Activated naive CD4-positive, alpha-beta T cell treated with anti-CD3 and anti-CD28 coated beads for 36 hours (primary cell): Measurements from ENCODE around the gene DDOST. TPM values are rescaled to one million over a fixed set of nuclear protein-coding genes. Genes with fewer than 3 reads are reported as not detected.
"Not testable (repeated sequence)": the region's sequence is repeated elsewhere in the genome, so short reads cannot be mapped to it uniquely, and the experiment has no call there.

Source experiments
- CTCF ChIA-PET: fragments of 350-600 bp; sonication (Branson Sonifier 250); formaldehyde crosslinking; loops from one replicate; lab custom pipeline; 2021; ENCODE audit warnings: antibody characterized with exemption; lab: Charles Lee
- DNase-seq: peaks from one replicate; pipeline ENCODE4 v3.0.0-alpha.2; 2020
- H3K27ac Mint-ChIP-seq: one replicate; pipeline ENCODE4 v1.8.0; 2021; ENCODE audit warnings: mild to moderate bottlenecking, mixed read lengths
- H3K27me3 Mint-ChIP-seq: one replicate; pipeline ENCODE4 v1.8.0; 2021; ENCODE audit warnings: low read depth, mixed read lengths
- H3K36me3 Mint-ChIP-seq: one replicate; pipeline ENCODE4 v1.8.0; 2021; ENCODE audit warnings: low read depth, mixed read lengths
- H3K4me1 Mint-ChIP-seq: one replicate; pipeline ENCODE4 v1.8.0; 2021; ENCODE audit warnings: low read depth, mixed read lengths
- H3K4me3 Mint-ChIP-seq: one replicate; pipeline ENCODE4 v1.8.0; 2021; ENCODE audit warnings: mild to moderate bottlenecking, moderate library complexity, mixed read lengths
- H3K9me3 Mint-ChIP-seq: one replicate; pipeline ENCODE4 v1.8.0; 2021; ENCODE audit warnings: mixed read lengths
- intact Hi-C: fragments of 100-400 bp; cut with micrococcal nuclease; formaldehyde crosslinking; loops from one replicate; pipeline ENCODE4 v1.15.1; 2023
- total RNA-seq, 2 experiments: library from RNA; stranded (reverse); gene quantifications; one replicate each; pipeline ENCODE4 v1.2.3, GENCODE V29; 2021

The DDOST gene
- total RNA-seq, 2 experiments from 2014 or later = 167 to 169 TPM

DNA sequence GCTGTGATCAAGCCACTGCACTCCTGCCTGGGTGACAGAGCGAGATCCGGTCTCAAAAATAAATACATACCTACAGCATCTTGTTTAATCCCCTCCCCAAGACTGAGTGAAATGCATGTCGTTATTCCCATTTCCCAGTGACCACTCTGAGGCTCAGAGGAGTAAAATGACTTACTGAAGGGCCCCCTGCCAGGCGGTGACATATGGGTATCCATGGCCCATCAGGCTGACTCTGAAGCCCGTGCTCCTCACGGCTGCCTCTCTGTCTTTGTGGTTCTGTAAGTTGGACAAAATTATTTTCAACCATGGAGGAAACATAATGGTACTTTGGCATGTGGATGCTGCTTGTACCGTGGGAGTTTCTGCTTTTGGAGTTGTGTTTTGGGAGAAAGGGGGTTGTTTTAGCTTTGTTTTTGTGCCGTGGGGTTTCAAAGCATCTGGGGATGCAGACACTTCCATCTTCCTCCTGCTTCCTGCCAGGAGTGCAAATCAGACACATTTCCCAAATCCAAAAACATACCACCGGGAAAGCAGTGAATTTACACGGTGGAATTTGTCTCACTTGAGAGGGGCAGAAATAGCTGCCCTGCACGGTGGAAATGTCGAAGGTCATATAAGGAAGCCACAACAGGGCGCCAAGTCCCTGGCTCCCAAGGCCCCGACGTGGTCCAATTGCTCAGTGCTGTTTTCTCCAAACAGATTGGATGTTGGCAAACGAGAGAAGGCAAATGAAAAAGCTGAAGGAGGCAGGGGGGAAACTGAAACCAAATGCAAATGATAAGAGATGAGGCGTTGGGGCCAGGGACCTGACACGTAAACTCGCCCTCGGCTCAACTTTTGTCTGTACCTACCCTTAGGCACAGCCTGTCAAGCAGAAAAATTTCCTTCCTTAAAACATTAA, 45.0 kb downstream of the DDOST start:
- H3K36me3 Mint-ChIP-seq = no peaks in the 10 kb centered on the region
- no peak overlapping the region for H3K4me3 Mint-ChIP-seq
- no peaks in the 10 kb centered on the region for H3K27me3 Mint-ChIP-seq
- no peaks in the 10 kb centered on the region for H3K4me1 Mint-ChIP-seq
- H3K9me3 Mint-ChIP-seq = no peaks in the 10 kb centered on the region
- CTCF ChIA-PET = interaction anchor here (0.6 kb wide), 2 partner anchors 14 to 615 kb away, joined by 3 read pairs; no protein-coding TSS in a partner anchor
- intact Hi-C loops = no loop called here
- DNase-seq = no peak
- no peak overlapping the region for H3K27ac Mint-ChIP-seq

DNA sequence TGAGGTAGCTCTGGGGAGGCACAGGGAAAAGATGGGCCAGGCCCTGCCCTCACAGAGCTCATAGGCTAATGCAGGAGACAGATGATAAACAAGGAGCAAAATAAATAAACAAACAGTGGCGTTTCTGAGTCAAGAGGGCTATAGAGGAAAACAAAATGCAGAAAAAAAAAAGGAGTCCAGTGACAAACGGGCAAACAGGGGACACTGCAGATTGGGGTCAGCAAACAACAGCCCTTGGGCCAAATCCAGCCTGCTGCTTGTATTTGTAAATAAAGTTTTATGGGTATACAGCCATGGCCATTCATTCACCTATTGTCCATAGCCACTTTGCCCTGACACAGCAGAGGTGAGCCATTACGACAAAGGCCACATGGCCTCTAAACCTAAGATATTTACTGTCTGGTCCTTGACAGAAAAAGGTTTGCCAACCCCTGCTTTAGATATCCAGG, 47.0 kb downstream of the DDOST start:
- no peak for DNase-seq
- Mint-ChIP-seq H3K9me3 (no peaks in the 10 kb centered on the region), H3K4me1 (no peaks in the 10 kb centered on the region), H3K27me3 (no peaks in the 10 kb centered on the region), H3K4me3 (no peak overlapping the region), H3K36me3 (no peaks in the 10 kb centered on the region), H3K27ac (no peak overlapping the region)
- CTCF ChIA-PET = interaction anchor here (0.8 kb wide), 1 partner anchor 39 kb away, joined by 3 read pairs; no protein-coding TSS in a partner anchor
- intact Hi-C loops = no loop called here

DNA sequence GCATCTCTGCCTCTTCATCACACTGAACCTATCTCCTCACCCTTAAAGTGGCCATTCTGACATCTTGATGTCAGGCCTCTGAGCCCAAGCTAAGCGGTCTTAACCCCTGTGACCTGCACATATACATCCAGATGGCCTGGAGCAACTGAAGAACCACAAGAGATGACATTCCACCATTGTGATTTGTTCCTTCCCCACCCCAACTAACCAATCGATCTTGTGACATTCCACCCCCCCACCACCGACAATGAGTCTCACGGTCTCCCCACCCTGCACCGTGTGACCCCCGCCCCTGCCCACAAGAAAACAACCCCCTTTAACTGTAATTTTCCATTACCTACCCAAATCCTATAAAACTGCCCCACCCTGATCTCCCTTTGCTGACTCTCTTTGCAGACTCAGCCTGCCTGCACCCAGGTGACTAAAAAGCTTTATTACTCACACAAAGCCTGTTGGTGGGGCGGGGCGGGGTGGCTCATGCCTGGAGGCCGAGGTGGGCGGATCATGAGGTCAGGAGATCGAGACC, 48.9 kb downstream of the DDOST start:
- CTCF ChIA-PET = interaction anchor here (0.7 kb wide), 1 partner anchor 87 kb away, joined by 3 read pairs; no protein-coding TSS in a partner anchor
- intact Hi-C loops = no loop called here
- no peak for DNase-seq
- H3K27me3 Mint-ChIP-seq = no peaks in the 10 kb centered on the region
- H3K36me3 Mint-ChIP-seq = no peaks in the 10 kb centered on the region
- no peak overlapping the region for H3K27ac Mint-ChIP-seq
- no peak overlapping the region for H3K4me3 Mint-ChIP-seq
- no peaks in the 10 kb centered on the region for H3K9me3 Mint-ChIP-seq
- H3K4me1 Mint-ChIP-seq = no peaks in the 10 kb centered on the region

DNA sequence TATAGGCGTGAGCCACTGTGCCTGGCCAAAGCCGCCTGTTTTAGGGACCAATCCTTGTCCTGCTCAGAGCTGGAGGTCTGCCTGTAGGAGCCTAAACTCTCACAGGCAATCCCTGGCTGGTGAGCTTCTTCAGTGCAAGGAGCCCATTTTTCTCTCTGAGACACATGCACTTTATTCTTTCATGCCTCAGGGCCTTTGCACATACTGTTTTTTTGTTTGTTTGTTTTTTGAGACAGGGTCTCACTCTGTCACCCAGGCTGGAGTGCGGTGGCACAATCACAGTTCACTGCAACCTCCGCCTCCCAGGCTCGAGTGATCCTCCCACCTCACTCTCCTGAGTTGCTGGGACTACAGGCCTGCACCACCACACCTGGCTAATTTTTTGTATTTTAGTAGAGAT, 49.5 kb downstream of the DDOST start:
- intact Hi-C loops = no loop called here
- CTCF ChIA-PET = no interaction called here
- no peaks in the 10 kb centered on the region for H3K27me3 Mint-ChIP-seq
- no peak overlapping the region for H3K4me3 Mint-ChIP-seq
- no peaks in the 10 kb centered on the region for H3K4me1 Mint-ChIP-seq
- no peaks in the 10 kb centered on the region for H3K36me3 Mint-ChIP-seq
- DNase-seq = no peak
- H3K9me3 Mint-ChIP-seq = no peaks in the 10 kb centered on the region
- H3K27ac Mint-ChIP-seq = no peak overlapping the region

- Mint-ChIP-seq H3K27ac (no peak overlapping the region), H3K4me1 (no peaks in the 10 kb centered on the region), H3K36me3 (no peaks in the 10 kb centered on the region), H3K4me3 (no peak overlapping the region), H3K27me3 (no peaks in the 10 kb centered on the region), H3K9me3 (no peaks in the 10 kb centered on the region)
- no peak for DNase-seq
- intact Hi-C loops = no loop called here
- CTCF ChIA-PET = no interaction called here
Measured at GRCh38 chr1:20610970-20611369, 50.2 kb downstream of the DDOST start.

DNA sequence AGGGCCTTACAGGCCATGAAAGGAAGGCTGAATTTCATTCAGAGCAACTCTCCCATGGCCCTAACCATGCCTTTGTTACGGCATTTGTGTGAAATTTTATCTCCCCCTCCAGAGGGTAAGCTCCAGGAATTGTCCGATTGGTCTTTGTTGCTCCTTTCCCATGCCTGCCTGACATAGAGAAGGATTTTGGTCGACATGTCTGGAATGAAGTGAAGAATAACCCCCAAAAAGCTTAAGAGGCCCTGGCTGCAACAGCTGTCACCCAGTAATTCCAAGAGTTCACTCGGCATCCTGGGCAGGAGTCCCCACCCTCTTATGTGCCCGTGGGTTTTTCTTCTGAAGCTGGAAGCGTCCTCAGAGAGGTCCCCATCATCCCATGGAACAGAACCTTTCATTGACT, 51.6 kb downstream of the DDOST start:
- intact Hi-C loops = no loop called here
- Mint-ChIP-seq H3K4me1 (no peaks in the 10 kb centered on the region), H3K27me3 (no peaks in the 10 kb centered on the region), H3K27ac (no peak overlapping the region), H3K36me3 (no peaks in the 10 kb centered on the region), H3K9me3 (no peaks in the 10 kb centered on the region), H3K4me3 (no peak overlapping the region)
- CTCF ChIA-PET = interaction anchor here (1.1 kb wide), 1 partner anchor 35 kb away, joined by 4 read pairs; no protein-coding TSS in a partner anchor
- DNase-seq = no peak

DNA sequence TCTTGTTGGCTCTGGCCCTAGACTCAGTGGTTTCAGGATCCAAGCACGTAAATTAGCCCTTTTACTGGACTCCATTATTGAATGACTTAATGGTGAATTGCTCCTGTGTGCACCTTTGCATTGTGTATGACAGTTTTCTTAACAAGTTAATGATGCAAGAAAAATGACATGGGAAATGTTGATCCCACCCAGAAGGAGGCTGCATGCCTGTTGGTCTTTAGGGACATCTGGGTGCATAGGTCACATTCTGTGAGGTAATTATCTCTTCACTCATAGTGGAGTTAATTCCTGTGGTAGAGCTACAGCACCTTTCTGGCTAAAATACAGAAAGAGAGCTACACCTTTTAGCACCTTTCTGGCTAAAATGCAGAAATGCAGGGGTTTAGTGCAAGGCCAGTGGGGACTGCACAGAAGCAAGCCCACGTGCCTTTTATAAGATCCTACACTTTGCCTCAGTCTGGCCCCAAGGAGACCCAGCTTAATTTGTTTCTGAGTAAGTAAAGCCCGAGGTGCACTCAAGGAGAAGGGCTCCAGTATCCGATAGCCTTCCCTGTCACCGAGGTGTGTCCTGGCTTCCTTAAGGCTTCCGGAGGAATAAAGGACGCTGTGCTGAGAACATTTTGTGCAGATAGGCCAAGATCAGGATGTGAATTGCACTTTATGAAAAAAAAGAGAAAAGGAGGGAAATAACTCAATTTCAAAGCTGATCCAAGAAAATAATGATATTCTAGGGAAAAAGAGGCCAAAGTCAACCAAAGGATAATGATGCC, 54.2 kb downstream of the DDOST start:
- not testable (repeated sequence) for H3K4me1 Mint-ChIP-seq, H3K36me3 Mint-ChIP-seq
- CTCF ChIA-PET = interaction anchor here (0.6 to 1.1 kb wide), 2 partner anchors 83 to 202 kb away, joined by 3 to 5 read pairs; no protein-coding TSS in a partner anchor

DNA sequence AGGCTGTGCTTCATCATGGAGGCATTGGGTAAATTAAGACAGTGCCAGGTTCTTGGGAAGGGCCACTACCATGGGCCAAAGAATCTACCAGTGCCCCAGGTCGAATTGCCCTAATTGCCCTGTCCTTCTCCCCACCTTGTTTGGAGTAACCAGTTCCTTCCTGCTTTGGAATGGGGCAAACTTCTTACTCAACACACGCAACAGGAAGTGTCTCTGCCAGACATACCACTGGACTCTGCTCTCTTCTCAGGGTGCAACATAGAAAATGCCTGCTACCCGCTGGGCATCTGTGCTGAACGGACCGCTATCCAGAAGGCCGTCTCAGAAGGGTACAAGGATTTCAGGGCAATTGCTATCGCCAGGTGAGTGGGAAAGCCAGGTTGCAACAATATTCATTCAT, 56.5 kb downstream of the DDOST start:
- DNase-seq = no peak
- CTCF ChIA-PET = no interaction called here

More for the DNA sequence above, 54.2 kb downstream of the DDOST start:
- H3K9me3 Mint-ChIP-seq, intact Hi-C loops, DNase-seq, H3K4me3 Mint-ChIP-seq, H3K27ac Mint-ChIP-seq, H3K27me3 Mint-ChIP-seq: not testable (repeated sequence)

DNA sequence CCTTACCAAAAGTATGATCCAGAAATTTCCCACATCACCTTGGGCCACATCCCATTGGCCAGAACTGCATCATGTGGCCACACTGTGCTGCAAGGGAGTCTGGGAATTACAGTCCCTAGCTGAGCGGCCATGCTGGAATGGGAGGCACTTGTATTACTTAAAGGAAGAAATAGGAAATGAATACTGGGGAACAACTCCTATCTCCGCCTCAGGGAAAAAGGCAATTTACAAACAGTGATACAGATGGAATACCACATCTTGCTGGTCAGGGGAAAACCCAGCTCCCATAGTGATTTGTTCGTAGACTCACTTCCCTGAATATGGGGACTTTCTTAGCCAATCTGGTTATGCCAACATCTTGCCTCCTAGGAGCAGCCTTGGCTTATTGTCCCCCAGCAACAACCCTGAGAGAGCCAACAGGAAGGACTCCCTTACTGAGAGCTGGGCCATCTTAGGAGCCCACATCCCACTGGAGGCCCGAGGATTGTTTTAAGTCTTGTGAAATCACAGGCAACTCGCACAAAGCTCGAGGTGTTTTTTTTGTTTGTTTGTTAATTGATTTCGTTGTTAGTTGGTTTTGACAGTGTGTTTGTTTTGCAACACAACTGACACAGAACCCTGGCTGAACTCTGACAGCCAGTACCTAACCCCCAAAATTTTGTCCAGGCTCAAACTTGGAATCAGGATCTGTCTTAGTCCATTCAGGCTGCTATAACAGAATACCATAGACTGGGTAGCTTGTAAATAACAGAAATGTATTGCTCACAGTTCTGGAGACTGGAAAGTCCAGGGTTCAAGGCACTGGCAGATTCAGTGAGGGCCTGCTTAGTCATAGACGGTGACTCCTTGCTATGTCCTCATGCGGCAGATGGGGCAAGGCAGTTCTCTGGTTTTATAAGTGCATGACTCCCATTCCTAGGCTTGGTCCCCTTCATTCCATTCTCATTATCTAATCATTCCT, 57.4 kb downstream of the DDOST start:
- Mint-ChIP-seq H3K4me3 (no peak overlapping the region), H3K36me3 (no peaks in the 10 kb centered on the region), H3K4me1 (no peaks in the 10 kb centered on the region), H3K27me3 (no peaks in the 10 kb centered on the region), H3K27ac (no peak overlapping the region), H3K9me3 (no peaks in the 10 kb centered on the region)
- CTCF ChIA-PET = no interaction called here
- intact Hi-C loops = no loop called here
- no peak for DNase-seq

More for the DNA sequence above, 56.5 kb downstream of the DDOST start:
- Mint-ChIP-seq H3K36me3 (no peaks in the 10 kb centered on the region), H3K4me3 (no peak overlapping the region), H3K4me1 (no peaks in the 10 kb centered on the region), H3K9me3 (no peaks in the 10 kb centered on the region), H3K27me3 (no peaks in the 10 kb centered on the region), H3K27ac (no peak overlapping the region)
- intact Hi-C loops = no loop called here

DNA sequence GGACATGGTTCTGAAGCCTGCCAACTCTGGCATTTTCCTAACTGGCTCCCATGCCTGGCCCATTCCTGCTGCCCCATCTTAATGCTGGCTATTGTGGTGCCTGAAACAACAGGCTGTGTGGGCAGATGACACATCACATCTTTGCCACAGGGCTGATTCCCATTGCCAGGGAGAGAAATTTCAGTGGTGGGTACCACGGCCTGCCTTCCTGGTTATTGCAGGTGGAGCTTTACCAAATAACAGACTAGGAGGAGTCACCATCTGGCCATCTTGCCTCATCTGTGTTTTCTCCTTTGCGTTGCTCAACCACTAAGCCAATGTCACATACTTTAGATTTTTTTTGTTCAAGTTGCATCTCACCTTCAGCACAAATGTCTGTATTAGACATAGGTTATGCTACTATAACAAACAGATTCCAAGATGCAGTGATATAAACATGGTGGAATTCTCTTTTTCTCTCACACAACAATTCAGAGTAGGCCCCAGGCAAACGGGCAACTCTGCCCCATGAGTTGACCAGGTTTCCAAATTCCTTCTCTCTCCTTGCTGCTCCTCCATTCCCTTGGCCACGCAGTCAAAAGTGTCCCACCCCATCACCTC, 58.2 kb downstream of the DDOST start:
- no peak overlapping the region for H3K4me3 Mint-ChIP-seq
- CTCF ChIA-PET = no interaction called here
- H3K9me3 Mint-ChIP-seq = no peaks in the 10 kb centered on the region
- no peak for DNase-seq
- H3K27ac Mint-ChIP-seq = no peak overlapping the region
- no peaks in the 10 kb centered on the region for H3K4me1 Mint-ChIP-seq
- no peaks in the 10 kb centered on the region for H3K27me3 Mint-ChIP-seq
- no peaks in the 10 kb centered on the region for H3K36me3 Mint-ChIP-seq
- intact Hi-C loops = no loop called here
